GM18498 (cell line): ENCODE data around the gene BMP6.
"Not testable (repeated sequence)": the region's sequence is repeated elsewhere in the genome, so short reads cannot be mapped to it uniquely, and the experiment has no call there.

Experiments
- ATAC-seq: cut with Tn5 transposase; IDR thresholded peaks from one replicate; pipeline ENCODE4 v1.9.1; 2021; ENCODE audit warnings: mild to moderate bottlenecking, moderate library complexity; ENCODE audit not compliant: unreplicated experiment

The BMP6 gene

DNA sequence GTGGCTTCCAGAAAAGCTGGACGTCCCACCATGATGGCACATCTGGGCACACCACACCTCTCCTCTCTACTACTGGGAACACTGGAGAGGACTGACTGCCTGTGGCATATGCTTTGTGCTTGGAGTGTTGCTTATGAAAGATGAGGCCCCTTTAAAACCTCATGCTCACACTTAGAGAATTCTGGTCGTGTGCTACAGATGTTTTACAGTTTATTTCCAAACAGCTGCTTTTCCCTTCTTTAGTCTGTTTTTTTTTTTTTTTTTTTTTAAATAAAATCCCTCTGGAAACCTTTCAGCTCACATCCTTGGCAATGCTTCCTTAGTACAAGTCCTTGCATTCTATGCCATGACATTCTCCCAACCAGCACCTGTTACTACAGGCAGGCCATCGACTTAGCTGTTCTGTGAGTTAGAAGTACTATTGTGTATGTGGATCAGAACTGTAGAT lies 60.3 kb downstream of the BMP6 start:
- no peak for ATAC-seq

DNA sequence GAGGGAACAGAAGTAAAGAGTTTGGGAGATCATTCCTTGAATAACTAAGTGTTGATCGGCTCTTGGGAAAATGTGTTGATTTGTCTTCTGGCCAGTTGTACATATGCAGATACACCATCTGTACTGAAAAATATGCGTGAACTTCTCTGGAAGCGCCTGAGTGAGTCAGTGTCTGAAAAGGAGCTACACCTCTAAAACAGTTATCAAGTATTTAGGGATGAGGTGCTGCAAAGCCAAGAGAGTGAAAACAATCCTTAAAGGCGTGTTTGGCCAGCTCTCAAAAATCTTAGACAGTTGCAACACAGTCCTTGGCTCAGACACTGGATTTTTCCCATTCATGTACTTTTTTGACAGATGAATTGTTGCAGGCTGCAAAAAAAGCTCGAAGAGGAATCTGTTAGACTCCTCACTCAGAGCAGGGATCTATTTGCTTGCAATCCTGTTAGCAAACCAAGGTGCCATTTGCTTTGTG lies 61.3 kb downstream of the BMP6 start:
- ATAC-seq, result no peak

- ATAC-seq, result no peak
Observed at GRCh38 chr6:7787731-7788130, 61.8 kb downstream of the BMP6 start.

GRCh38 chr6:7794509-7794908 lies 68.6 kb downstream of the BMP6 start:
- no peak for ATAC-seq

DNA sequence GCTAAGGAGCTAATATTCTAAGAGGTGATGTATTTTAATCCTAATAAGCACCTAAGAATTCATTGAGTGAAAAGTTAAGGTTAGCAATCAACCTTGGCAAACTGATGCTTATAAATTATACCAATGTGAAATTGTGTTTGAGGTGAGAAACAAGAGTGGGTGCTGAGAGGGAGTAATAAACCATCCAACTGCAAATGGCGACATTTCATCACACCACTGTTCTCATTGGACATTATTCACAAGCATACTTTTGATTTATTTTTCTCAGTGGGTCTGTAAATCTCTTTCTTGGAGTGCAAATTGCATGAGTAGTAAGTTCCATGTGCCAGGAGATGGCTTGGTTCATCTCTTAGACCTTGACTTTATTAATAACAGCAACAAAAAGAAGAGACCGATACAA lies 71.5 kb downstream of the BMP6 start:
- no peak for ATAC-seq

DNA sequence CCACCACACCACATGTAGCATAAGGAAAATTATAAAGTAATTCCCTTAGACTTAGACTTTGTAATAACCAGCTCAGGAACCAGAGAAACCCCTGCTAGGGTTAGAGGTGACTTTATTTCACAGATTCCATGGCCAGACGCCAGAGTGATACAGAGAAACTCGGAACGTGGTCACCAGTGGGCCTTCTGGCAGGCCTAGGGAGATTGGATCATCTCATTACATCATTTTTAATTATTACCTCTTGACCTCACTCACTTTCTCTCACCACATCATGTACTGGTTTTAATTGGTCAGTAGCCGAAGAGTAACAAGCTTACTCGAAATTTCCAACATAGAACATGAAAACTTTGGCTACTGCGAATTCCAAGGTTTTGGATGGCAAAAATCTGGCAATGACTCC lies 72.9 kb downstream of the BMP6 start:
- no peak for ATAC-seq

GRCh38 chr6:7802662-7803061 lies 76.8 kb downstream of the BMP6 start:
- ATAC-seq, result no peak

- no peak for ATAC-seq
Observed at GRCh38 chr6:7803214-7803613, 77.3 kb downstream of the BMP6 start.

DNA sequence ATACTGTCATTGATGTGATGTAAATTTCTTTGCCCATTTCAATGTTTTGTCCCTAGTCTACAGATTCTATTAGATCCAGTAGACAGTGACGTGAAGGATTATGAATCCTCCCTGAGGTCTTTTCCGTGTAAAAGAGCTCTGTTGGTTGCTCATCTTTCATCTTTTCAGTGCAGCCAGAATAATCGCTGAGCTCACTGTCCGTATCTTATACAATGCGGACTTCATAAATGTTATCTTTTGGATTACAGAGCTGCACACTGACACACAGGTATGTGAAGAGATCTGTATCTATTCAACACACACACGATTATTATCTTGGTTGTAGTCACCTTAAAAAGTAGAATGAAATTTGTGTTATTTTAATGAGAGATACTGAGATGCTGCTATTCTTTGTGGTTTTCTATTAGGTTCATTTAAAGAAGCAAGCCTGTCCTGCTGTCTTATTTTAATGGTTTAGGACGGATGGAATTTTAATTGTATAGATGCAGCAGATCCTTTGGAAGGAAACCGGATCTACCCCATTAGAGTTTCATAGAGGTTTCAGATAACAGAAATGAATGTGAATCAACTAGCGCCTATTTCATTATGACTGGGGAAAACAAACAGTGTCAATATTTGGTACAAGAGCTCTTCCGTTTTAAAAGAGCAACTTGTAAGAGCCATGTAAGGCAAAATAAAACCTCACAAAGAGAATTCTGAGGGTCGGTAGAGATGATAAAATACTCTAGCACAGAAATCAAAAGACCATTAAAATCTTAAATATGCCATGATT lies 79.4 kb downstream of the BMP6 start:
- no peak for ATAC-seq

DNA sequence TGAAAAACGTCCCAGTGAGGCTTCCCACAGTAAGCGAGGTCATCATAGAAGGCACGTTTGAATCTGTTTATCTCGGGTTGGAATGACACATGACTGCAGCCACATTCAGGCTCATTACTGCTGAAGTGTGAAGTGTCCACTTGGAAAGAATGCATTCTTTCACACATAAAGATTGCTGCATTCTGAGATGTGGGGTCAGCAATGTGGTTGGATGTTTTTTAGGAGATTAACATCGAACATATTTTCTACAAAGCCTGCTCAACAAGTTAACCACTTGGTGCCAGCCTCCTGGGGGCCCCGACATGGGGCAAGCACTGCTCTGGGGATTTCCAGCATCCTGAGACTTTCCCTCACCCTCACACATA lies 79.9 kb downstream of the BMP6 start:
- ATAC-seq, result no peak

DNA sequence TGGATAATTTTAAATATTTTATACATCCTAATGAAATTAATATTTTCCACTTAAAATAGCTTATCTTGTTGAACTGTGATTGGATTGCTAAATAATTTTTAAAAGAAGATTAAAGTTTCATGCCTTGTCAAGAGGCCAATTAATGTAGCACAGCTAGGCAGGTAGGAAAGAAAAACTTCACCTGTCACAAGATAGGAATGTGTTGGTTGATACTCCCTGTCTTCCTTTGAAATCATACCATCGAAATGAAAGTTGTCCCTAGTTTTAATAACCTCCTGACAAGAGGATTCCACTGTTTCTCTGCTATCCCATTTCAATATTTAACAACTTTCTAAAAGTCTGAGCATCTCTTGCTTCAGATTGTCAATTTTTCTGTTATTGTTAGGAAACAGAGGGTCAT lies 80.8 kb downstream of the BMP6 start:
- ATAC-seq, result no peak

DNA sequence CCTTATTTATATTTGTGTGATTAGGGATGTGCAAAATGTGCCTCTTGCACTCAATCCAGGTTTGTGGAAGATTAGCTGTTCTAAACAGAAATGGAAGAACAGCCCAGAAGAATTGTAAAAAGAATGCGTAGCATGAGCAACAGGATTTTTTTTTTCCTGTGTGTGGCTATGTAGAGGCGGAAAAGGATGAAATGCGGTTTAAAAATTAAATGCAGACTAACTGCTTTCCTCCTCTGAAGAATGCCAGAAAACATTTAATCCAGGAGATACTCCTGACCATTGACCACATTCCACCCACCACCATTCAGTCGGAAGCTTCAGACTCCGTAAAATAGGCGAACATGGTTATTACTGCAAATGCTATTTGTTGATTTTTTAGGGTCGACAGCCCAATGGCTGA lies 83.4 kb downstream of the BMP6 start:
- no peak for ATAC-seq

DNA sequence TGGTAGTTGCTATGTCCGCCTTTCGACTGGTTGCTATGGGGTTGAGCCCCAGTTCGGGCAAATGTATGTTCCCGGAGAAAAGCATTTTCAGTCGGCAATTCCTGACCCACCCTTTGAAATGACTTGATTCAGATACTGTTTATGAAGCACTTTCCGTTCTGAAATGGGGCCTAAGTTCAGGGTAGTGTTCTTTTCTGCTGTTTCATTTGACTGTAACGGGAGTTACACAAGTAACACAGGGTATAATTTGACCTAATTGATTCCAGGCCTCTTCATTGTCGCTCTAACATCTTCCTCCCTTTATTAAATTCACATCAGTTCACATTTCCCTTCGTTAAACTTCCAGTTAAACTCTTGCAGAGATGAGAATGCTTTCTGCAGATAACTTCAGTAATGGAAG lies 85.5 kb downstream of the BMP6 start:
- no peak for ATAC-seq

DNA sequence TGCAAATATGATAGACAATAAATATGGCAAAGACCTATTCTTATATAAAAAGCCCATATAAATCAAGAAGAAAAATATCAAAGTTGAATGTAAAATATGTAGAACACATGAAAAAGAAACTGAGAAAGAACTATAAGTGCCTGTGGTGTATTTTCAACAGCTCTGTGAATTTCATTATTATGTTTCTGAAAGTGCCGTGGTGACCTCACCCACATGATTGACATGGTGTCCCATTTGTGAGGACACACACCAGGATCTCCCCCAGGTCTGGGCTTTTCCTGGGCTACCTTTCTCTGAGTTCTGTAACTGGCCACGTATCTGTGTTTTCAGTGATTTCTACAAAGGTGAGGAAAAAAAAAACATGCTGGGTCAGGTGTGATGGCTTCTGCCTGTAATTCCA lies 86.7 kb downstream of the BMP6 start:
- ATAC-seq, result no peak

- no peak for ATAC-seq
Observed at GRCh38 chr6:7813193-7813592, 87.3 kb downstream of the BMP6 start.

GRCh38 chr6:7813704-7814103 lies 87.8 kb downstream of the BMP6 start:
- no peak for ATAC-seq

DNA sequence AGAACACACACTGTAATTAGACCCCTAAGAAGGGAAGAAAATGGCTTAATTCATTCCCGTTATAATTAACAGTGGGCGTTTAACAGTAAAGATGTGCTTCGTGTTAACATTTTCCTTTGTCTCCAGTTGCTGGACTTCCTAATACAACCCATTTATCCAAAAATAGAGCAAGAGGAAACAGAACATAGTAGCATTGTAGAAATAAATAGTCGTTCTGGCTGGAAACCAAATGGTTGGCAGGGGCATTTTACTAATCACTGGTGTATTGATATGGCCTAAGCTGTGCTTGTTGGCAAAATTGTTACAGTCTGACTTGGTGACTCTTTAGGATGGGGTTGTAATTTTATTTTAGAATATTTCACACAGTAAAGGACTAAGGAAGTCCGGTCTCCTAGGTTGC lies 89.8 kb downstream of the BMP6 start:
- no peak for ATAC-seq

- ATAC-seq, result not testable (repeated sequence)
Observed at GRCh38 chr6:7817184-7817583, 91.3 kb downstream of the BMP6 start.

- ATAC-seq, result no peak
Observed at GRCh38 chr6:7818257-7819214, 92.6 kb downstream of the BMP6 start.

DNA sequence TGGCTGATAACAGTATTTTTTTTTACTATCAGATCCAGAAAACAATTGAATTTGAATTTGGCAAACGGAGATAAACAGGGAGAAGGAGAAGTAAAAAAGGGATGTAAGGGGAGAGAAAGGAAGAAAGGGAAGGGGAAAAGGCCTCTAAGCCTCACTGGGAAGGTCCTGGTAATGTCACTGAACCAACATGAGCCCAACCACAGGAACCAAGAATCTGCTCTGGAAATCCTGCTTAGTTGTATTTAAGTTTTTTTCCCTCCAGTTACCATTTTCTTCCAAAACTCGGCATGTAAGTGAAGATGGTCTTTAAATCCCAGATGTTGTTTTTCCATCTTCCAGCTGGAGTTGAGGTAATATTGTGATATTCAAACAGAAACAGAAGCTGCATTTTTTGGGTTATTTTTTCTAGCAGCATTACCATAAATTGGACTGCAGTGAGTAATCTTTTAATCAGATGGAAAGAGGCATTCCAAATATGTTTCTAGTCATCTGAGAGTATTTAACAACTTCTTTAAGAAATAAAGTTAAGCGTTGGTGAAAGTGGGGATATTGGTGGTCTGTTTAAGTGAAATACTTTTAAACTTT lies 93.6 kb downstream of the BMP6 start:
- no peak for ATAC-seq

DNA sequence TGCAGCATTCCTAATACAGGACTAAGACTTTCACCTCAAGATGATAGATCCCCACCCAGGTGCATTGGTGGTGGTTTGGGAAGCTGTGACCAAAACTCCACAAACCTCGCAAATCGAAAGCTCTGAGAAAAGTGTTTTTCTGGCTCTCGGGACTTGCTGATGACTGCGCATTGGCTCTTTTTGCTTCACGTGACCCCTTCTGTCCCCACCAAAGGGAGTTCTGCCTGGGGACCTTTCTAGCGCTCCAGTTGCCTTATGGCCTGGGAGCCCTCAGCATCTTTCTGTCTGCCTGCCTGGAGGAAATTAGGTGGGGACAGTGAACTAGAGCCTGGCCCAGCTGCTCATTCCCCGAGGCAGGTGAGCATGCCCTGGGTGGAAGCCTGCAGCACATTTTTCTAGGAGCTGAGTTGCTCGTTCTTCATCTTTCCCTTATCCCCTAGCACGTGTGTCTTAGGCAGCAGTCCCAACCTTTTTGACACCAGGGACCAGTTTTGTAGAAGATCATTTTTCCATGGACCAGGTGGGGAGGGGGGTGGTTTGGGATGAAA lies 94.5 kb downstream of the BMP6 start:
- ATAC-seq, result no peak
